Measurements from ENCODE around the gene EFHD2.
"Not testable (repeated sequence)": the region's sequence is repeated elsewhere in the genome, so short reads cannot be mapped to it uniquely, and the experiment has no call there.

The EFHD2 gene

DNA sequence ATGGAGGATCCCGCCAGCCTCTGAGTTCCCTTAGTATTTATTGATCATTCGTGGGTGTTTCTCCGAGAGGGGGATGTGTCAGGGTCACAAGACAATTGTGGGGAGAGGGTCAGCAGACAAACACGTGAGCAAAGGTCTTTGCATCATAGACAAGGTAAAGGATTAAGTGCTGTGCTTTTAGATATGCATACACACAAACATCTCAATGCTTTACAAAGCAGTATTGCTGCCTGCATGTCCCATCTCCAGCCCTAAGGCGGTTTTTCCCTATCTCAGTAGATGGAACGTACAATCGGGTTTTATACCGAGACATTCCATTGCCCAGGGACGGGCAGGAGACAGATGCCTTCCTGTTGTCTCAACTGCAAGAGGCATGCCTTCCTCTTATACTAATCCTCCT lies 30.5 kb upstream of the EFHD2 start:
- H3K9me3 ChIP-seq (ENCODE audit: control insufficient read depth, insufficient read depth, low read length); H3K27ac ChIP-seq (ENCODE audit: low read depth, low read length); H3K9ac ChIP-seq (ENCODE audit: low read depth, low read length); H3K4me3 ChIP-seq (ENCODE audit: low read depth, low read length); H3K36me3 ChIP-seq (ENCODE audit: control insufficient read depth, insufficient read depth, low read length): not testable (repeated sequence)
- H3K27me3 ChIP-seq (ENCODE audit: control insufficient read depth, insufficient read depth, low read length), result peaks cover 39% of the 10 kb centered on the region
- H3K4me1 ChIP-seq (ENCODE audit: control insufficient read depth, insufficient read depth, low read length), result peaks cover 17% of the 10 kb centered on the region

DNA sequence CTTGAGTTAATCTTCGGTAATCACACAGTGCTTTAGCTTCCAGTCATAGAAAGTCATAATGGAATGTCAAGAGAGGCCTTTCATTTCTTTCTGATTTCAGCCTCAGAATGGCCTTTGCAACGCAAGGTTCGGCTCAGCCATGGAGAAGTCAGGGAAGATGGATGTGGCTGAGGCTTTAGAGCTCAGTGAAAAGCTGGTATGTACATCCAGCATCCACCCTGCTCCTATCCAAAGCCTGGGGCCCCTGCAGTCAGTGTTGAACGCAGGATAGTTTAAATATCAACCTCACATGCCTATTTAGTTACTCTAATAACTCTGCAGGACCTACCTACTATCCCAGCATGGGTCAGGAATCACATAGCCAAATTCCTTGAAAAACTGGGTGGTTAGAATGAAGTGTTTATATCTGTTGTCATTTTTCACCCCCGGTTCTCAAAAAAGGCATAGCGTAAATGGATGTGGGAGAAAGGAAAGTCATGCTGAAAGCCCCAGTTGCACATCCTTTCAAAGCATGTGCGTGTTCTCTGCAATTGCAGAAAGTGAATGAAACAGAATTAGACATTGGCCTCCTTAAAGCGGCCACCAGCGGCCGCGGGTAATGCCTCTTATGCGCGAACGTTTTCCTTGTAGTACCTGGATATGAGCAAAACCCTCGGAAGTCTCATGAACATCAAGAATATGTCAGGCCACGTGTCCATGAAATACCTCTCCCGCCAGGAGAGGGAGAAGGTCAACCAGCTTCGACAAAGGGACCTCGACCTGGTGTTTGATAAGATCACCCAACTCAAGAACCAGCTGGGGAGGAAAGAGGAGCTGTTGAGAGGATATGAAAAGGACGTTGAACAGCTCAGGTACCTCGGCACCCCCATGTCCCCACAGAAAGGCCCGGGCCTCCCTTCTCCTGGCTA lies 28.8 kb upstream of the EFHD2 start:
- Histone ChIP-seq H3K36me3 (ENCODE audit: control insufficient read depth, insufficient read depth, low read length) (no peaks in the 10 kb centered on the region), H3K9ac (ENCODE audit: low read depth, low read length) (no peak overlapping the region), H3K4me1 (ENCODE audit: control insufficient read depth, insufficient read depth, low read length) (peaks cover 30% of the 10 kb centered on the region), H3K27ac (ENCODE audit: low read depth, low read length) (no peak overlapping the region), H3K27me3 (ENCODE audit: control insufficient read depth, insufficient read depth, low read length) (peaks cover 53% of the 10 kb centered on the region), H3K9me3 (ENCODE audit: control insufficient read depth, insufficient read depth, low read length) (no peaks in the 10 kb centered on the region), H3K4me3 (ENCODE audit: low read depth, low read length) (no peak overlapping the region)

DNA sequence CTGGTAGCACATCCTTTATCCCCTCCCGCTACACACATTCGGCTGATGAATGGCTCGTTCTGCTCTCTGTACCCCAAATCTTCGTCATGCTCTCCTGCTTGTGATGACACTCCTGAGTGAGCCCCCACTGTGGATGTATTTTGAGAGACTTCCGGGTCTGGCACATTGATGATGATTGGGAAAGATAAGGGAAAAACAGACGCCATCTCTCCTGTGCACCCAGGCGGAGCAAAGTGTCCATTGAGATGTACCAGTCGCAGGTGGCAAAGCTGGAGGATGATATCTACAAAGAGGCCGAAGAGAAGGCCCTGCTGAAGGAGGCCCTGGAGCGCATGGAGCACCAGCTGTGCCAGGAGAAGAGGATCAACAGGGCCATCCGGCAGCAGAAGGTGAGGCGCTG lies 27.9 kb upstream of the EFHD2 start:
- no peak overlapping the region for H3K4me3 ChIP-seq (ENCODE audit: low read depth, low read length)
- peaks cover 63% of the 10 kb centered on the region for H3K27me3 ChIP-seq (ENCODE audit: control insufficient read depth, insufficient read depth, low read length)
- H3K36me3 ChIP-seq (ENCODE audit: control insufficient read depth, insufficient read depth, low read length), result no peaks in the 10 kb centered on the region
- no peak overlapping the region for H3K27ac ChIP-seq (ENCODE audit: low read depth, low read length)
- H3K9me3 ChIP-seq (ENCODE audit: control insufficient read depth, insufficient read depth, low read length), result no peaks in the 10 kb centered on the region
- no peak overlapping the region for H3K9ac ChIP-seq (ENCODE audit: low read depth, low read length)
- H3K4me1 ChIP-seq (ENCODE audit: control insufficient read depth, insufficient read depth, low read length), result peaks cover 38% of the 10 kb centered on the region

DNA sequence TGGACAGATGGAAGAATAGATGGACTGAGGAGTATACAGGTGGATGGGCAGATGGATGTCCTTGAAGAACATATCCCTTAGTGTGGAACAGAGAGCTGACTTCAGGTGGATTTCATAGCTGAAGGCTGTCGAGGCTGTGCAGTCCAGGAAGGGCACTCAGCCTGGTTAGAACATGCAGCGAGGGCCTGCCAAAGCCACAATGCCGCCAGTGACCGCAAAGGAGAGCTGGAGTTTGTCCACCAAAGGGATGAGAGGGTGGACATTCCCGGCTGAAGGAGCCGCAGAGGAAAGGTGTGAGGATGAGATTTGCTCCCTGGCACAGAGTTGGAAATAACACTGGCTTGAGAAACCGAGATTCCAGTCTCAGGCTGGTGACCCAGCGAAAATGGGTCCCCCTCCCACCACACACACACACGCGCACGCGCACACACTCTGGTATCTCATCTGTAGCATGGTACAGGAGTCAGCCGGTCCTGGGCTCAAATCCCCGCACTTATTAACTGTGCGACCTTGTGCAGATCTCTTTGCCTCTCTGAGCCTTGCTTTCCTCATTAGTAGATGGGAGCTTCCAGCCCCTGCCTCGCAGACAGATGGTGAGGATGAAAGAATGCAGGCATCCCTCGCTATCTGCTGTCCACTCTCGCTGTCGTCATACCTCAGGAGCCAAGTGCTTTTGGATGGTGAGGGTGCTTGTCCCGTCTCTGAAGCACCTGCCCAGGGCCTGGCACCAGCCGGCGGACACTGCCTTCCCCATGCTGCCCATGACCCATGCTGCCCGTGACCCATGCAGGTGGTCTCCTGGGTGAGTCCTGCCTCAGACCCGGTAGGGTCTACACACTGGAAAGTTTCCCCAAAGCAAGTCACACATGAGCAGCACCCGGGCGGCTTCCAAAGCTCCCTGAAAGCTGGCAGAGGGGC lies 26.8 kb upstream of the EFHD2 start:
- Histone ChIP-seq H3K4me3 (ENCODE audit: low read depth, low read length) (no peak overlapping the region), H3K27ac (ENCODE audit: low read depth, low read length) (no peak overlapping the region), H3K4me1 (ENCODE audit: control insufficient read depth, insufficient read depth, low read length) (peaks cover 41% of the 10 kb centered on the region), H3K36me3 (ENCODE audit: control insufficient read depth, insufficient read depth, low read length) (no peaks in the 10 kb centered on the region), H3K9ac (ENCODE audit: low read depth, low read length) (no peak overlapping the region), H3K27me3 (ENCODE audit: control insufficient read depth, insufficient read depth, low read length) (peaks cover 73% of the 10 kb centered on the region), H3K9me3 (ENCODE audit: control insufficient read depth, insufficient read depth, low read length) (no peaks in the 10 kb centered on the region)

DNA sequence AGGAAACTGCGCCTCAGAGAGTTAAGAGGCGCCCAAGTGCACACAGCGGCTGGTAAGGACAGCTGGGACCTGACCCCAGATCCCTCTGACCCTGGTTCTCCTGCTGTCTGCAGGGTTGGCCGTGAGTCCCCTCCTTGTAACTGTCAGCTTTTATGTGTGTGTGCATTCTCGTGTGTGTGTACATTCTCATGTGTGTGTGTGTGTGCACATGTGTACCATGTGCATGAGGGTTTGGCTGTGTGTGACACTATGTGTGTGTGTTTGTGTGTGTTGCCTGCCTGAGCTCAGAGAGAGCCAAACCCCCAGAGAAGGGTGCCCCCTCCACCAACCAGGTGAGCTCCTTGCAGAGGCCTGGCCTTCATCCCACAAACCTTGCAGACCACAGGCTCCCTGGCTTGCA lies 25.9 kb upstream of the EFHD2 start:
- Histone ChIP-seq H3K9ac (ENCODE audit: low read depth, low read length) (no peak overlapping the region), H3K27ac (ENCODE audit: low read depth, low read length) (no peak overlapping the region), H3K27me3 (ENCODE audit: control insufficient read depth, insufficient read depth, low read length) (peaks cover 79% of the 10 kb centered on the region), H3K4me3 (ENCODE audit: low read depth, low read length) (peak overlapping the region; percentile 57; the same call in 1 of the 2 replicates), H3K36me3 (ENCODE audit: control insufficient read depth, insufficient read depth, low read length) (no peaks in the 10 kb centered on the region), H3K4me1 (ENCODE audit: control insufficient read depth, insufficient read depth, low read length) (peaks cover 42% of the 10 kb centered on the region), H3K9me3 (ENCODE audit: control insufficient read depth, insufficient read depth, low read length) (no peaks in the 10 kb centered on the region)

DNA sequence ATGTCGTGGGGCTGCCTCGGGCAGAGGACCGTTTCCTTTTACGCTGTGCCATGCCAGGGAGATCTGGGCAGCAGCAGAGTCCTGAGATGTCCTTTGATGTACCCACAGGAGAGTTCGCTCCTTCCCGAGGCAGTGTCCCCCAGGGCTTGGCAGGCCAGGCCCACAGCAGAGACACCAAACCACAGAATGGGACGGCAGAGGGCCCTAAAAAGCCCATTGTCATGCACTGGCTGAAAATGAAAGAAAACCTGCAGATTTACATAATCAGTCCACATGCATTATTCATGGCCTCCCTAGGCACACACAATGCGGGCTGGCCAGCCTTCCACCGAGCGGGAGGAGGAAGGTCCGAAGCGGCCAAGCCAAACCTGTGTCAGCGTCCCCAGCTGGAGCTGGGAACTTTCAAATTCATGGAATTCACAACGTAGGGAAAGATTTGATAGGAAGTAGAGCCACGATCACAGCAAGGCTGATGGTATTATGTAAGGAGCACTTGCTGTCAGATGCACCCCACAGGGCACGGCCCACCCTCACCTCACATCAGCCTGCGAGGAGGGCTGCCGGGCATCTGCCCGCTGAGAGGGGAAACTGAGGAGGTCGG lies 25.3 kb upstream of the EFHD2 start:
- Histone ChIP-seq H3K4me3 (ENCODE audit: low read depth, low read length) (peak overlapping the region; percentile 57), H3K9ac (ENCODE audit: low read depth, low read length) (peak overlapping the region; percentile 42; the same call in 1 of the 2 replicates), H3K36me3 (ENCODE audit: control insufficient read depth, insufficient read depth, low read length) (no peaks in the 10 kb centered on the region), H3K27me3 (ENCODE audit: control insufficient read depth, insufficient read depth, low read length) (peaks cover 84% of the 10 kb centered on the region), H3K9me3 (ENCODE audit: control insufficient read depth, insufficient read depth, low read length) (no peaks in the 10 kb centered on the region), H3K4me1 (ENCODE audit: control insufficient read depth, insufficient read depth, low read length) (peaks cover 43% of the 10 kb centered on the region), H3K27ac (ENCODE audit: low read depth, low read length) (peak overlapping the region; percentile 66)

DNA sequence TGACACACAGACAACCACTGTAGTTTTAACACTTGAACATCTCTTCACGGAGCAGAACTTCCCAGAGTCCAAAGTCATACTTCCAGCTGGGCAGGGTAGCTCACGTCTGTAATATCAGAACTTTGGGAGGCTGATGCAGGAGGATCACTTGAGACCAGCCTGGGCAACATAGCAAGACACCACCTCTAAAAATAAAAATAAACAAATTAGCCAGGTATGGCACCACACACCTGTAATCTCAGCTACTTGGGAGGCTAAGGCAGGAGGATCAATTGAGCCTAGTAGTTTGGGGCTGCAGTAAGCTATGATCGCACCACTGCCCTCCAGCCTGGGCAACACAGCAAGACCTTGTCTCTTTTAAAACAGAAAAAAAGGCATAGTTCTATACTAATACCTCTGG lies 24.3 kb upstream of the EFHD2 start:
- Histone ChIP-seq H3K27me3 (ENCODE audit: control insufficient read depth, insufficient read depth, low read length) (peaks cover 80% of the 10 kb centered on the region), H3K27ac (ENCODE audit: low read depth, low read length) (no peak overlapping the region), H3K36me3 (ENCODE audit: control insufficient read depth, insufficient read depth, low read length) (no peaks in the 10 kb centered on the region), H3K9me3 (ENCODE audit: control insufficient read depth, insufficient read depth, low read length) (no peaks in the 10 kb centered on the region), H3K4me1 (ENCODE audit: control insufficient read depth, insufficient read depth, low read length) (peaks cover 43% of the 10 kb centered on the region), H3K4me3 (ENCODE audit: low read depth, low read length) (no peak overlapping the region; the same call in 1 of the 2 replicates), H3K9ac (ENCODE audit: low read depth, low read length) (no peak overlapping the region)

DNA sequence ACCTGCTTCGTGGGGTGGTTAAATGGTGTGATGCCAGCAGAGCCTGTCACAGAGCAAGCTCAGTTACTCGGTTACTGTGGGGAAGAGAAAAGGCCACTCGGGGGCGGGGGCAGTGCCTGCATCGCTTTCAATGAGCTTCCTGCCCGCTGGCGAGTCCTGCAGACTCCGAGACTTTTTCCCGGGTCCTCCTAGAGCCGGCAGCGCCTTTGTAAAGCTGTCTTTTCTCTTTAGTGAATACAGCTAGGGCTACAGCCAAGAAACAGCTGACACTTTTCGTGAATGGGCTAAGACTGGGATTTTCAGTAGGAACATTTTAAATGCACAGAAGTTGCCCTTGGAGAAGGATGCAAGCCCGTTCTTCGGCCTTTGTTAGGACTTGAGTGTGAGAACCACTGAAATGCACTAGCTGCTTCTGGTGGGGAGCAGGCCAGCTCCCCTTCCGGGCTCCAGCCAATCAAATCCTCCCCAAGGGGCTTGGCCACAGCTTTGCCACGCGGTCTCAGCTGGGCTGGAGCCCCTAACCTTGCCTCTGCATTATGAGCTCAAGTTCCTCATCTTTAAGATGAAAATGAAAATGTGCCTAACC lies 23.4 kb upstream of the EFHD2 start:
- peak overlapping the region; percentile 45 for H3K27ac ChIP-seq (ENCODE audit: low read depth, low read length)
- H3K9ac ChIP-seq (ENCODE audit: low read depth, low read length), result no peak overlapping the region
- no peak overlapping the region for H3K4me3 ChIP-seq (ENCODE audit: low read depth, low read length)
- peaks cover 75% of the 10 kb centered on the region for H3K27me3 ChIP-seq (ENCODE audit: control insufficient read depth, insufficient read depth, low read length)
- peaks cover 43% of the 10 kb centered on the region for H3K4me1 ChIP-seq (ENCODE audit: control insufficient read depth, insufficient read depth, low read length)
- H3K36me3 ChIP-seq (ENCODE audit: control insufficient read depth, insufficient read depth, low read length), result no peaks in the 10 kb centered on the region
- no peaks in the 10 kb centered on the region for H3K9me3 ChIP-seq (ENCODE audit: control insufficient read depth, insufficient read depth, low read length)

DNA sequence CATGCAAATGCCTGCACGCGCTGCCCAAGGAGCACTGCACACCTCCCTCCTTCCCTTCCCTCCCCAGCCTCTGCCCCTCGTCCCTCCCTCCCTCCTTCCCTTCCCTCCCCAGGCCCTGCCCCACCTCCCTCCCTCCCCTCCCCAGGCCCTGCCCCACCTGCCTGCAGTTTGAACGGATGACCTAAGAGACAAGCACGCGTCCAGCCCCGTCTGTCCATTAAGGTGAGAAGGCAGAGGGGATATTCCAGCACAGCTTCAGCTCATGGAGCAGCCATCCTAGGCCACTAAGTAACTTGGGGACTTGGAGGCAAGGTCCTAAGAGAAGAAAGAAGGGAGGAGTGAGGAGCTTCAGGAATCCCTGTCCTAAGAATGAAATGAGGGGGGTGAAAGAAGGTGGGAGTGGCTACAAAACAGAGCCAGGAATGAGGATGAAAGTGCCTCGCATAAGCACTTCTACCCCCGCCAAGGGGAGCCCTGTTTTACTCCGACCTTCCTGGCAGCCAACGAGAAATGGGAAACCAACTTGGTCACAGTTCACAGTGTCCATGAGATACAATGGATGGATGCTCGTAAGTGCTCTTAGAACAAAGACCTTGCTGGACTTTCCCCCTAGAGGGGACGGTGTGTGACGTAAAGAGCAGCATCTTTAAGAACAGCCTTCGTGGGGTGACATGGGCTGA lies 21.3 kb upstream of the EFHD2 start:
- Histone ChIP-seq H3K36me3 (ENCODE audit: control insufficient read depth, insufficient read depth, low read length) (no peaks in the 10 kb centered on the region), H3K27ac (ENCODE audit: low read depth, low read length) (no peak overlapping the region), H3K27me3 (ENCODE audit: control insufficient read depth, insufficient read depth, low read length) (peaks cover 55% of the 10 kb centered on the region), H3K4me3 (ENCODE audit: low read depth, low read length) (no peak overlapping the region), H3K4me1 (ENCODE audit: control insufficient read depth, insufficient read depth, low read length) (peaks cover 42% of the 10 kb centered on the region), H3K9ac (ENCODE audit: low read depth, low read length) (no peak overlapping the region), H3K9me3 (ENCODE audit: control insufficient read depth, insufficient read depth, low read length) (no peaks in the 10 kb centered on the region)

DNA sequence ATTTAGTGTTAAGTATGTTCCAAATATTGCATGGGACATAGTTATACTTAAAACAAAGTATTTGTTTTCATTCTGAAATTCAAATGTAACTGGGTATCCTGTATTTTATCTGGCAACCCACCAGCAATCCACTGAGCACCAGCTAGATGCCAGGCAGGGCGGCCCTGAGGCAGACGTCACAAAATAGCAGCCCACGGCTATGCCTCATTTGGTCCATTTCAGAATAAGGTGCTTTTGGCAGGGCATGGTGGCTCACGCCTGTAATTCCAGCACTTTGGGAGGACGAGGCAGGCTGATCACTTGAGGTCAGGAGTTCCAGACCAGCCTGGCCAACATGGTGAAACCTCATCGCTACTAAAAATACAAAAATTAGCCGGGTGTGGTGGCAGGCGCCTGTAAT lies 19.9 kb upstream of the EFHD2 start:
- H3K27me3 ChIP-seq (ENCODE audit: control insufficient read depth, insufficient read depth, low read length), result peaks cover 41% of the 10 kb centered on the region

More for the DNA sequence above, 19.9 kb upstream of the EFHD2 start:
- not testable (repeated sequence) for H3K9ac ChIP-seq (ENCODE audit: low read depth, low read length); H3K9me3 ChIP-seq (ENCODE audit: control insufficient read depth, insufficient read depth, low read length); H3K4me3 ChIP-seq (ENCODE audit: low read depth, low read length); H3K27ac ChIP-seq (ENCODE audit: low read depth, low read length); H3K36me3 ChIP-seq (ENCODE audit: control insufficient read depth, insufficient read depth, low read length)
- peaks cover 30% of the 10 kb centered on the region for H3K4me1 ChIP-seq (ENCODE audit: control insufficient read depth, insufficient read depth, low read length)

Data from HUES48 (cell line).